Right kidney (tissue), 1 donor: ENCODE measurements around the gene THUMPD3.

Source experiments
- DNase-seq: peaks from one replicate; pipeline ENCODE4 v3.0.0-alpha.2; 2016

The THUMPD3 gene

GRCh38 chr3:9420850-9421549, 58.1 kb downstream of the THUMPD3 start:
- DNase-seq: no peak

GRCh38 chr3:9422712-9423424, 60.0 kb downstream of the THUMPD3 start:
- DNase-seq: peak; percentile 38

- no peak for DNase-seq
Observed at GRCh38 chr3:9428411-9428810, 65.6 kb downstream of the THUMPD3 start.

GRCh38 chr3:9430733-9431132, 67.9 kb downstream of the THUMPD3 start:
- no peak for DNase-seq

- no peak for DNase-seq
Observed at GRCh38 chr3:9433627-9434521, 71.0 kb downstream of the THUMPD3 start.

GRCh38 chr3:9435316-9435715, 72.5 kb downstream of the THUMPD3 start:
- no peak for DNase-seq
